ENCODE measurements around the gene ZNF804B. TPM values are rescaled to one million over a fixed set of nuclear protein-coding genes. Genes with fewer than 3 reads are reported as not detected.

The ZNF804B gene
- total RNA-seq, 1 experiment from 2014 or later, result not detected

DNA sequence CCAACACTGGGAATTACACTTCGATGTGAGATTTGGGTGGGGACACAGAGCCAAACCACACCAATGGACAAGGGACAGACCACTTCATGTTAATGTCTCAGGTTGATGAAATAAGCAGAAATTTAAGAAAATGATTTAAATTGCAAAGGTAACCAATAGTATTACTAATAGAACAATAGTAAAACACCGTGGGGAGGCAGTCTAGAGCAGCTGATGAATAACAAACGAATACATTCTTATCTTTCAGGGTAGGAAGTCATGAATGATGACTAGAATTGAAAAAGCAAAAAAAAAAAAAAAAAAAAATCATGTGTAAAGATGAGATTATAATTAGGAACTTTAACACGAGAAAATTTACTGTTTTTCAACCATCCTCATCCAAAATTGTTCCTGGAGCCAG, 207.9 kb downstream of the ZNF804B start:
- Histone ChIP-seq H3K56ac (ENCODE audit: insufficient read length, low read depth, low read length) (no peak overlapping the region), H3K14ac (ENCODE audit: insufficient read depth, low read length) (no peak overlapping the region), H3K9me3 (ENCODE audit: control insufficient read depth, low read depth, low read length) (no peaks in the 10 kb centered on the region), H2AK5ac (ENCODE audit: insufficient read length, low read length) (no peak overlapping the region), H2BK15ac (ENCODE audit: low read depth, low read length) (no peak overlapping the region), H2BK5ac (ENCODE audit: insufficient read length, low read length) (no peak overlapping the region), H3K9ac (ENCODE audit: extremely low read depth, insufficient read length, low read length) (no peak overlapping the region), H2BK12ac (ENCODE audit: insufficient read length, low read depth, low read length) (no peak overlapping the region), H3T11ph (ENCODE audit: low read length) (no peak overlapping the region), H4K20me1 (ENCODE audit: control insufficient read depth, insufficient read depth, insufficient read length) (no peaks in the 10 kb centered on the region), H3K4ac (ENCODE audit: low read depth, low read length) (no peak overlapping the region), H3K4me2 (ENCODE audit: insufficient read depth, insufficient read length, low read length) (no peak overlapping the region), H3K4me1 (ENCODE audit: insufficient read depth, low read length) (no peaks in the 10 kb centered on the region), H2AFZ (ENCODE audit: low read length) (no peak overlapping the region), H3K23me2 (ENCODE audit: insufficient read length, low read depth, low read length, poor library complexity, severe bottlenecking) (no peaks in the 10 kb centered on the region), H3K27ac (ENCODE audit: insufficient read length, low read depth, low read length) (no peak overlapping the region), H3K18ac (ENCODE audit: insufficient read length, low read depth, low read length) (no peak overlapping the region), H3K27me3 (ENCODE audit: insufficient read depth, low read length) (no peaks in the 10 kb centered on the region), H4K8ac (replicated peaks; ENCODE audit: insufficient read length, low read depth, low read length) (no peak overlapping the region), H3K23ac (ENCODE audit: insufficient read length, low read depth, low read length) (no peak overlapping the region), H4K91ac (ENCODE audit: insufficient read length, low read depth, low read length) (no peak overlapping the region), H2BK20ac (ENCODE audit: low read depth, low read length, poor library complexity, severe bottlenecking) (no peak overlapping the region), H2BK120ac (ENCODE audit: low read depth, low read length, poor library complexity, severe bottlenecking) (no peak overlapping the region), H4K5ac (ENCODE audit: insufficient read length, low read depth, low read length) (no peak overlapping the region), H3K79me1 (ENCODE audit: insufficient read depth, low read depth, low read length, poor library complexity, severe bottlenecking) (no peaks in the 10 kb centered on the region), H3K79me2 (ENCODE audit: insufficient read depth, low read length) (no peaks in the 10 kb centered on the region)
- DNase-seq, result no peak
- H3K4me1 Mint-ChIP-seq, result peaks cover 25 to 26% of the 10 kb centered on the region in 2 experiments
- WGBS (ENCODE audit: extremely low coverage, insufficient read length, low lambda C conversion rate), result no CpG with 5 or more reads among the region's 4 CpGs
- H3K27ac Mint-ChIP-seq, result peak overlapping the region in 2 of 3 experiments; percentile 26 to 44; a peak in 4 of 7 replicates
- H3K4me3 Mint-ChIP-seq, result no peak overlapping the region
- no peaks in the 10 kb centered on the region for H3K27me3 Mint-ChIP-seq (ENCODE audit: low read depth)
- H3K36me3 Mint-ChIP-seq (ENCODE audit: insufficient read depth in 1 of 3, low read depth in 3 of 3), result peaks cover 8 to 13% (median 10%) of the 10 kb centered on the region in 3 experiments; a peak in 6 of 7 replicates
- TF ChIP-seq, protein P1, sequence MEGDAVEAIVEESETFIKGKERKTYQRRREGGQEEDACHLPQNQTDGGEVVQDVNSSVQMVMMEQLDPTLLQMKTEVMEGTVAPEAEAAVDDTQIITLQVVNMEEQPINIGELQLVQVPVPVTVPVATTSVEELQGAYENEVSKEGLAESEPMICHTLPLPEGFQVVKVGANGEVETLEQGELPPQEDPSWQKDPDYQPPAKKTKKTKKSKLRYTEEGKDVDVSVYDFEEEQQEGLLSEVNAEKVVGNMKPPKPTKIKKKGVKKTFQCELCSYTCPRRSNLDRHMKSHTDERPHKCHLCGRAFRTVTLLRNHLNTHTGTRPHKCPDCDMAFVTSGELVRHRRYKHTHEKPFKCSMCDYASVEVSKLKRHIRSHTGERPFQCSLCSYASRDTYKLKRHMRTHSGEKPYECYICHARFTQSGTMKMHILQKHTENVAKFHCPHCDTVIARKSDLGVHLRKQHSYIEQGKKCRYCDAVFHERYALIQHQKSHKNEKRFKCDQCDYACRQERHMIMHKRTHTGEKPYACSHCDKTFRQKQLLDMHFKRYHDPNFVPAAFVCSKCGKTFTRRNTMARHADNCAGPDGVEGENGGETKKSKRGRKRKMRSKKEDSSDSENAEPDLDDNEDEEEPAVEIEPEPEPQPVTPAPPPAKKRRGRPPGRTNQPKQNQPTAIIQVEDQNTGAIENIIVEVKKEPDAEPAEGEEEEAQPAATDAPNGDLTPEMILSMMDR (conservative IDR thresholded peaks at IDR 0.05), result no peak
- H3K9me3 Mint-ChIP-seq, result peaks cover 5 to 12% of the 10 kb centered on the region in 2 experiments; a peak in 3 of 5 replicates

All from H9 (cell line).